A549 (cell line): ENCODE results near the gene UGT1A5. TPM values are rescaled to one million over a fixed set of nuclear protein-coding genes. Genes with fewer than 3 reads are reported as not detected.

Experiments used
- ATAC-seq, 2 experiments: fragments of 200-7000 bp in 1 of 2; fragments of >200 bp in 1 of 2; cut with Nextera tagmentation in 1 of 2; cut with Tn5 transposase in 1 of 2; 3 replicates each; pipeline versions ENCODE4 v1.8.0 to v1.9.1; 2018 to 2020; ENCODE audit warnings: mild to moderate bottlenecking in 1 of 2, moderate library complexity in 1 of 2
- CTCF ChIA-PET: fragments of 300-600 bp; sonication (Branson Sonifier 250); formaldehyde crosslinking; extraction: SDS; loops from one replicate; lab custom pipeline; 2021; ENCODE audit warnings: antibody characterized with exemption, inconsistent platforms; lab: Yijun Ruan, JAX
- POLR2A ChIA-PET: fragments of 350-600 bp; formaldehyde crosslinking; extraction: SDS; loops from one replicate; lab custom pipeline; 2021; ENCODE audit warnings: antibody characterized with exemption, inconsistent platforms; lab: Yijun Ruan, JAX
- DNase-seq, 2 experiments: peaks; one replicate each; pipeline versions ENCODE4 v3.0.0 to v3.0.0-alpha.2; 2011 to 2016; ENCODE audit warnings: low read depth in 1 of 2, low spot score in 1 of 2
- FAIRE-seq: peaks from 2 replicates; lab custom pipeline; 2011; peaks lifted over from hg19 to GRCh38; lab: Jason Lieb, UNC
- H3K27ac ChIP-seq, 2 experiments: fragments of >200 bp; sonication (Bioruptor Twin); formaldehyde crosslinking; 3 replicates each; pipeline ENCODE4 v1.5.1; 2016 to 2017
- H3K4me1 ChIP-seq: fragments of >200 bp; sonication (Bioruptor Twin); formaldehyde crosslinking; 3 replicates; pipeline ENCODE4 v1.6.1; 2016
- H3K4me2 ChIP-seq: fragments of >200 bp; sonication (Bioruptor Twin); formaldehyde crosslinking; 3 replicates; pipeline ENCODE4 v1.6.1; 2016
- H3K4me3 ChIP-seq: fragments of >200 bp; sonication (Bioruptor Twin); formaldehyde crosslinking; 3 replicates; pipeline ENCODE4 v1.5.1; 2016
- H3K9me3 ChIP-seq: fragments of >200 bp; sonication (Bioruptor Twin); formaldehyde crosslinking; 3 replicates; pipeline ENCODE4 v1.6.1; 2016
- CBX8 ChIP-seq: fragments of 200-600 bp; sonication (generic); IDR thresholded peaks from 2 replicates; pipeline ENCODE4 v1.6.1; 2016
- CEBPB ChIP-seq, 2 experiments: fragments of >200 bp in 1 of 2; sonication (Bioruptor Twin) in 1 of 2; formaldehyde crosslinking in 1 of 2; IDR thresholded peaks; 2 replicates each; pipeline ENCODE4 v1.6.1; 2012 to 2016
- EHF ChIP-seq: fragments of 250-450 bp; sonication (Bioruptor Pico); IDR thresholded peaks from 2 replicates; pipeline ENCODE4 v1.5.0; 2020; ENCODE audit warnings: mild to moderate bottlenecking
- EHMT2 ChIP-seq: fragments of 200-600 bp; sonication (generic); IDR thresholded peaks from 2 replicates; pipeline ENCODE4 v1.6.1; 2016; ENCODE audit warnings: antibody characterized with exemption, low read depth, mild to moderate bottlenecking, moderate library complexity
- FOSB ChIP-seq: fragments of 250-450 bp; sonication (Bioruptor Pico); IDR thresholded peaks from 2 replicates; pipeline ENCODE4 v1.5.0; 2020; ENCODE audit warnings: mild to moderate bottlenecking, moderate library complexity
- FOXS1 ChIP-seq: fragments of 250-450 bp; sonication (Bioruptor Pico); IDR thresholded peaks from 2 replicates; pipeline ENCODE4 v1.5.0; 2020; ENCODE audit warnings: mild to moderate bottlenecking, moderate library complexity
- HDAC2 ChIP-seq: fragments of 200-600 bp; sonication (generic); IDR thresholded peaks from 2 replicates; pipeline ENCODE4 v1.6.1; 2016
- HEYL ChIP-seq: fragments of 250-450 bp; sonication (Bioruptor Pico); IDR thresholded peaks from 2 replicates; pipeline ENCODE4 v1.8.0; 2021; ENCODE audit warnings: mild to moderate bottlenecking, moderate library complexity
- HOXB13 ChIP-seq: fragments of 250-450 bp; sonication (Bioruptor Pico); IDR thresholded peaks from 2 replicates; pipeline ENCODE4 v1.5.0; 2020; ENCODE audit warnings: low read depth, mild to moderate bottlenecking, moderate library complexity
- NFE2L2 ChIP-seq: fragments of 150-350 bp; conservative IDR thresholded peaks from 2 replicates; pipeline ENCODE4 v1.6.1; 2014; ENCODE audit warnings: low read length
- NPAS2 ChIP-seq: fragments of 250-450 bp; sonication (Bioruptor Pico); IDR thresholded peaks from 2 replicates; pipeline ENCODE4 v1.8.0; 2022; ENCODE audit warnings: mild to moderate bottlenecking, moderate library complexity, borderline replicate concordance
- POLR2A ChIP-seq: IDR thresholded peaks from 2 replicates; pipeline ENCODE4 v1.6.1; 2012; ENCODE audit warnings: mild to moderate bottlenecking, low read length
- RAD21 ChIP-seq, 2 experiments: fragments of >200 bp in 1 of 2; sonication (Bioruptor Twin) in 1 of 2; formaldehyde crosslinking in 1 of 2; IDR thresholded peaks in 1 of 2; conservative IDR thresholded peaks in 1 of 2; 2 replicates in 1 of 2; 3 replicates in 1 of 2; pipeline ENCODE4 v1.6.1; 2012 to 2018; ENCODE audit warnings: inconsistent platforms in 1 of 2
- REST ChIP-seq: fragments of 200-600 bp; sonication (generic); IDR thresholded peaks from 2 replicates; pipeline ENCODE4 v1.6.1; 2016; ENCODE audit warnings: antibody characterized with exemption, mild to moderate bottlenecking, moderate library complexity
- TFCP2L1 ChIP-seq: fragments of 250-450 bp; sonication (Bioruptor Pico); IDR thresholded peaks from 2 replicates; pipeline ENCODE4 v1.5.0; 2021; ENCODE audit warnings: mild to moderate bottlenecking
- TP53 ChIP-seq: fragments of 250-450 bp; sonication (Bioruptor Pico); IDR thresholded peaks from 2 replicates; pipeline ENCODE4 v1.5.0; 2021; ENCODE audit warnings: mild to moderate bottlenecking, moderate library complexity
- USF2 ChIP-seq: fragments of 450-650 bp; IDR thresholded peaks from 2 replicates; pipeline ENCODE4 v1.6.1; 2014; ENCODE audit warnings: antibody characterized with exemption
- ZFP36 ChIP-seq: fragments of 450-650 bp; IDR thresholded peaks from 2 replicates; pipeline ENCODE4 v1.6.1; 2014; ENCODE audit warnings: borderline replicate concordance; ENCODE audit not compliant: partially characterized antibody
- ZNF302 ChIP-seq: fragments of 250-450 bp; sonication (Bioruptor Pico); IDR thresholded peaks from 2 replicates; pipeline ENCODE4 v1.9.0; 2021; ENCODE audit warnings: inconsistent platforms, mild to moderate bottlenecking, moderate library complexity
- ZSCAN20 ChIP-seq: fragments of 250-450 bp; sonication (Bioruptor Pico); IDR thresholded peaks from 2 replicates; pipeline ENCODE4 v1.8.0; 2022; ENCODE audit warnings: mild to moderate bottlenecking, moderate library complexity
- WGBS: methylation state at CpG from one replicate; pipeline ENCODE4 v1.1.6; 2017; ENCODE audit errors: missing lambda C conversion rate; 5-methylcytosine and 5-hydroxymethylcytosine counted together
- polyA plus RNA-seq, 4 experiments: library from polyadenylated mRNA; depleted of rRNA in 3 of 4; stranded (reverse); fragments of >200 nt; fragmentation: RNase III in 1 of 4; extraction: RNeasy Plus Mini Kit Qiagen cat#74134 plus additional on column Dnase treatment in 1 of 4; gene quantifications; 2 replicates in 3 of 4; 3 replicates in 1 of 4; pipeline ENCODE4 v1.2.3, GENCODE V29; 2011 to 2017
- TF ChIP-seq, protein P1 (sequence below): fragments of 250-450 bp; sonication (Bioruptor Pico); IDR thresholded peaks from 2 replicates; pipeline ENCODE4 v1.5.0; 2020; ENCODE audit warnings: low read depth, mild to moderate bottlenecking, moderate library complexity
- TF ChIP-seq, protein P2 (sequence below): fragments of >200 bp; sonication (Bioruptor Twin); formaldehyde crosslinking; IDR thresholded peaks from 2 replicates; pipeline ENCODE4 v1.6.1; 2016
- TF ChIP-seq, protein P3 (sequence below): fragments of >200 bp; sonication (Bioruptor Twin); formaldehyde crosslinking; IDR thresholded peaks from 3 replicates; pipeline ENCODE4 v1.5.1; 2016

UGT1A5 gene
- polyA plus RNA-seq, 2 of the 4 experiments (the other 2 are of a cell fraction): 0.05 TPM; not detected in 1

- ATAC-seq: no peak
- no peak for DNase-seq
- H3K4me2 ChIP-seq: no peak overlapping the region
- POLR2A ChIA-PET: no interaction called here
- CTCF ChIA-PET: interaction anchor here (0.5 to 1.2 kb wide), 3 partner anchors 10 to 26 kb away, joined by 3 read pairs; no protein-coding TSS in a partner anchor
- H3K27ac ChIP-seq: no peak overlapping the region
- peaks cover 28% of the 10 kb centered on the region for H3K9me3 ChIP-seq
- no peak for FAIRE-seq
- WGBS: 86% methylated on average over 3 of the region's 4 CpGs
- TF ChIP-seq HOXB13 (CRISPR knock-in tag) (no peak), ZFP36 (no peak), ZNF302 (no peak), ZSCAN20 (CRISPR knock-in tag) (no peak), NFE2L2 (no peak)
- TF ChIP-seq, all 56 proteins: peak for 0
- no peaks in the 10 kb centered on the region for H3K4me1 ChIP-seq
- H3K4me3 ChIP-seq: no peak overlapping the region
Observed at GRCh38 chr2:233779722-233780121, 67.0 kb downstream of the UGT1A5 start.

- POLR2A ChIA-PET: no interaction called here
- ATAC-seq (no peak), FAIRE-seq (no peak), DNase-seq (no peak)
- Histone ChIP-seq H3K27ac (no peak overlapping the region), H3K4me2 (no peak overlapping the region), H3K4me3 (no peak overlapping the region), H3K4me1 (no peaks in the 10 kb centered on the region), H3K9me3 (peaks cover 23% of the 10 kb centered on the region)
- CTCF ChIA-PET: interaction anchor here (1.2 kb wide), 1 partner anchor 9 kb away, joined by 3 read pairs; no protein-coding TSS in a partner anchor
- 92% methylated on average over 4 of the region's 4 CpGs for WGBS
- TF ChIP-seq, protein P1, sequence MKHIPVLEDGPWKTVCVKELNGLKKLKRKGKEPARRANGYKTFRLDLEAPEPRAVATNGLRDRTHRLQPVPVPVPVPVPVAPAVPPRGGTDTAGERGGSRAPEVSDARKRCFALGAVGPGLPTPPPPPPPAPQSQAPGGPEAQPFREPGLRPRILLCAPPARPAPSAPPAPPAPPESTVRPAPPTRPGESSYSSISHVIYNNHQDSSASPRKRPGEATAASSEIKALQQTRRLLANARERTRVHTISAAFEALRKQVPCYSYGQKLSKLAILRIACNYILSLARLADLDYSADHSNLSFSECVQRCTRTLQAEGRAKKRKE (CRISPR knock-in tag): no peak
- TF ChIP-seq CBX8 (no peak), RAD21 (conservative IDR thresholded peaks at IDR 0.05 in 1 of 2, IDR thresholded peaks at IDR 0.05 in 1 of 2) (no peak), REST (no peak), TFCP2L1 (no peak), POLR2A (no peak), USF2 (no peak), ZFP36 (no peak), HEYL (no peak), FOXS1 (no peak), EHF (CRISPR knock-in tag) (no peak), HDAC2 (no peak), CEBPB (IDR thresholded peaks at IDR 0.05) (no peak), EHMT2 (no peak), NPAS2 (CRISPR knock-in tag) (no peak), TP53 (CRISPR knock-in tag) (no peak), FOSB (CRISPR knock-in tag) (no peak), ZSCAN20 (CRISPR knock-in tag) (no peak)
- TF ChIP-seq, protein P2, sequence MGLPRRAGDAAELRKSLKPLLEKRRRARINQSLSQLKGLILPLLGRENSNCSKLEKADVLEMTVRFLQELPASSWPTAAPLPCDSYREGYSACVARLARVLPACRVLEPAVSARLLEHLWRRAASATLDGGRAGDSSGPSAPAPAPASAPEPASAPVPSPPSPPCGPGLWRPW: no peak
- TF ChIP-seq, protein P3, sequence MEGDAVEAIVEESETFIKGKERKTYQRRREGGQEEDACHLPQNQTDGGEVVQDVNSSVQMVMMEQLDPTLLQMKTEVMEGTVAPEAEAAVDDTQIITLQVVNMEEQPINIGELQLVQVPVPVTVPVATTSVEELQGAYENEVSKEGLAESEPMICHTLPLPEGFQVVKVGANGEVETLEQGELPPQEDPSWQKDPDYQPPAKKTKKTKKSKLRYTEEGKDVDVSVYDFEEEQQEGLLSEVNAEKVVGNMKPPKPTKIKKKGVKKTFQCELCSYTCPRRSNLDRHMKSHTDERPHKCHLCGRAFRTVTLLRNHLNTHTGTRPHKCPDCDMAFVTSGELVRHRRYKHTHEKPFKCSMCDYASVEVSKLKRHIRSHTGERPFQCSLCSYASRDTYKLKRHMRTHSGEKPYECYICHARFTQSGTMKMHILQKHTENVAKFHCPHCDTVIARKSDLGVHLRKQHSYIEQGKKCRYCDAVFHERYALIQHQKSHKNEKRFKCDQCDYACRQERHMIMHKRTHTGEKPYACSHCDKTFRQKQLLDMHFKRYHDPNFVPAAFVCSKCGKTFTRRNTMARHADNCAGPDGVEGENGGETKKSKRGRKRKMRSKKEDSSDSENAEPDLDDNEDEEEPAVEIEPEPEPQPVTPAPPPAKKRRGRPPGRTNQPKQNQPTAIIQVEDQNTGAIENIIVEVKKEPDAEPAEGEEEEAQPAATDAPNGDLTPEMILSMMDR: no peak
Observed at GRCh38 chr2:233780771-233781170, 68.1 kb downstream of the UGT1A5 start.
